PFSK-1 (cell line): Measurements from ENCODE around the gene PTPMT1.

Experiments used
- FOXP2 ChIP-seq: optimal IDR thresholded peaks from 2 replicates; pipeline ENCODE3; 2011; ENCODE audit warnings: borderline replicate concordance, control low read depth, inconsistent platforms; ENCODE audit not compliant: insufficient read depth; ENCODE audit errors: extremely low read length, extremely low read depth
- POLR2AphosphoS5 ChIP-seq: IDR thresholded peaks from 2 replicates; pipeline ENCODE4 v1.6.1; 2012; ENCODE audit warnings: low read depth, mild to moderate bottlenecking, control low read depth, low read length, moderate library complexity
- SIN3A ChIP-seq: IDR thresholded peaks from 2 replicates; pipeline ENCODE4 v1.6.1; 2012; ENCODE audit warnings: mild to moderate bottlenecking, low read length, moderate library complexity, borderline replicate concordance; ENCODE audit not compliant: insufficient read depth
- TAF1 ChIP-seq: IDR thresholded peaks from 2 replicates; pipeline ENCODE4 v1.6.1; 2012; ENCODE audit warnings: low read length, control low read depth, borderline replicate concordance; ENCODE audit not compliant: insufficient read depth
- TF ChIP-seq, protein P1 (sequence below), 2 experiments: IDR thresholded peaks; 2 replicates each; pipeline versions ENCODE4 v1.6.1 to v1.8.0; 2011 to 2012; ENCODE audit warnings: low read depth in 2 of 2, low read length in 2 of 2, control low read depth in 1 of 2, inconsistent platforms in 1 of 2, mild to moderate bottlenecking in 1 of 2, moderate library complexity in 1 of 2; ENCODE audit not compliant: insufficient read depth in 1 of 2

The PTPMT1 gene

DNA sequence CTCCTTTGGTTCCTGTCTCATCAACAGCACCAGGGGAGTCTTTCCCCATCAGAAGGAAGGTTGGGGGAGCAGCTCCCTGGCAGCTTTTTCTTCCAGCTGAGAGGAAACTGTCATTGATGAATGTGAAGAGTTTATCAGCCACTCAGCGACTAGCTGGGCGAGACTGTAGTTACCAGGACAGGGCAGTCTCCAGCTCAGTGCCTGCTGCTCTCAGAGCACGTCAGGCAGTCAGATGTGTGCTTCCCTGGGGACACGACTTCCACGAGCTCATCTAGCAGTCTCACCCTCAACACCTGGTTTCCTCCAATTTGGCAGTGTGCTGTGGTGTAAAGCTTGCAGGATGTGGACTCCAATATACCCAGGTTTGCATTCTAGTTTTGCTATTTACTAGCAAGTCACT lies 41.3 kb downstream of the PTPMT1 start:
- TF ChIP-seq FOXP2 (no peak), POLR2AphosphoS5 (no peak), SIN3A (no peak), TAF1 (no peak)
- TF ChIP-seq, protein P1, sequence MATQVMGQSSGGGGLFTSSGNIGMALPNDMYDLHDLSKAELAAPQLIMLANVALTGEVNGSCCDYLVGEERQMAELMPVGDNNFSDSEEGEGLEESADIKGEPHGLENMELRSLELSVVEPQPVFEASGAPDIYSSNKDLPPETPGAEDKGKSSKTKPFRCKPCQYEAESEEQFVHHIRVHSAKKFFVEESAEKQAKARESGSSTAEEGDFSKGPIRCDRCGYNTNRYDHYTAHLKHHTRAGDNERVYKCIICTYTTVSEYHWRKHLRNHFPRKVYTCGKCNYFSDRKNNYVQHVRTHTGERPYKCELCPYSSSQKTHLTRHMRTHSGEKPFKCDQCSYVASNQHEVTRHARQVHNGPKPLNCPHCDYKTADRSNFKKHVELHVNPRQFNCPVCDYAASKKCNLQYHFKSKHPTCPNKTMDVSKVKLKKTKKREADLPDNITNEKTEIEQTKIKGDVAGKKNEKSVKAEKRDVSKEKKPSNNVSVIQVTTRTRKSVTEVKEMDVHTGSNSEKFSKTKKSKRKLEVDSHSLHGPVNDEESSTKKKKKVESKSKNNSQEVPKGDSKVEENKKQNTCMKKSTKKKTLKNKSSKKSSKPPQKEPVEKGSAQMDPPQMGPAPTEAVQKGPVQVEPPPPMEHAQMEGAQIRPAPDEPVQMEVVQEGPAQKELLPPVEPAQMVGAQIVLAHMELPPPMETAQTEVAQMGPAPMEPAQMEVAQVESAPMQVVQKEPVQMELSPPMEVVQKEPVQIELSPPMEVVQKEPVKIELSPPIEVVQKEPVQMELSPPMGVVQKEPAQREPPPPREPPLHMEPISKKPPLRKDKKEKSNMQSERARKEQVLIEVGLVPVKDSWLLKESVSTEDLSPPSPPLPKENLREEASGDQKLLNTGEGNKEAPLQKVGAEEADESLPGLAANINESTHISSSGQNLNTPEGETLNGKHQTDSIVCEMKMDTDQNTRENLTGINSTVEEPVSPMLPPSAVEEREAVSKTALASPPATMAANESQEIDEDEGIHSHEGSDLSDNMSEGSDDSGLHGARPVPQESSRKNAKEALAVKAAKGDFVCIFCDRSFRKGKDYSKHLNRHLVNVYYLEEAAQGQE (IDR thresholded peaks at IDR 0.05; ENCODE audit: insufficient read depth in 1 of 2, low read depth in 2 of 2, low read length in 2 of 2), result no peak

DNA sequence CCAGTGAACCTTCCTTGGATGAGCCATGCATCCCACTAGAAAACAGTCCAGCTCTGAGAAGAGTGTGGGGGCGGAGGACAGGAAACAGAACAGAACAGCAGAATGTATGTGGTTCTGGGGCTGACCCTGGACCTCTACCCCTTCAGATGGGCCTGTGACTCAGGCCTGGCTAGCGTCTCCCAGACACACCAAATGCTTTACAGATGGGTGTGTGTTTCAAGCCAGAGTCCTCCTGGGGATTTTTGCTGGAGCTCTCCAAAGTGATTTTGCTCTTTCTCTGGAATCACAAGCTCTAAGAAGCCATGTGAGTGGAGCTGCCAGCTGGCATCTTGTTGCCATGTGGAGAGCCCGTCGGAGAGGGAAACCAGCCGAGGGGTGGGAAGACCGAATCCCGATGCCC lies 42.0 kb downstream of the PTPMT1 start:
- TF ChIP-seq SIN3A, result no peak
- TF ChIP-seq, protein P1 (IDR thresholded peaks at IDR 0.05; ENCODE audit: insufficient read depth in 1 of 2, low read depth in 2 of 2, low read length in 2 of 2), result 0 out of 4 replicates have a peak, but pooled peaks of 1 of the 2 experiments have one; percentile 9

GRCh38 chr11:47609675-47610074 lies 44.3 kb downstream of the PTPMT1 start:
- TF ChIP-seq FOXP2 (no peak), TAF1 (no peak), POLR2AphosphoS5 (no peak)
- TF ChIP-seq, protein P1 (IDR thresholded peaks at IDR 0.05; ENCODE audit: insufficient read depth in 1 of 2, low read depth in 2 of 2, low read length in 2 of 2), result no peak

- TF ChIP-seq SIN3A, result no peak
- TF ChIP-seq, protein P1 (IDR thresholded peaks at IDR 0.05; ENCODE audit: insufficient read depth in 1 of 2, low read depth in 2 of 2, low read length in 2 of 2), result no peak
- no peak for TF ChIP-seq FOXP2
- no peak for TF ChIP-seq TAF1
- no peak for TF ChIP-seq POLR2AphosphoS5
These were observed 46.0 kb downstream of the PTPMT1 start for GRCh38 chr11:47611348-47611794.

- TF ChIP-seq FOXP2 (no peak), POLR2AphosphoS5 (no peak), TAF1 (no peak), SIN3A (no peak)
- TF ChIP-seq, protein P1 (IDR thresholded peaks at IDR 0.05; ENCODE audit: insufficient read depth in 1 of 2, low read depth in 2 of 2, low read length in 2 of 2), result no peak
These were observed 49.9 kb downstream of the PTPMT1 start for GRCh38 chr11:47615249-47615648.
